Skin epidermis (tissue), 12 donors: ENCODE results near the gene PIK3CG.
"Not testable (repeated sequence)": the region's sequence is repeated elsewhere in the genome, so short reads cannot be mapped to it uniquely, and the experiment has no call there.

Experiments used
- H3K27ac ChIP-seq, 21 experiments: fragments of 200-600 bp; sonication (generic) in 11 of 21; one replicate each; pipeline ENCODE4 v1.5.0; 2020; ENCODE audit warnings: mild to moderate bottlenecking in 3 of 21, inconsistent platforms in 2 of 21, moderate library complexity in 2 of 21
- H3K4me3 ChIP-seq, 7 experiments: fragments of 200-600 bp; sonication (generic) in 2 of 7; one replicate each; pipeline ENCODE4 v1.5.0; 2020; ENCODE audit warnings: inconsistent platforms in 2 of 7, mild to moderate bottlenecking in 2 of 7, moderate library complexity in 1 of 7

Gene PIK3CG

GRCh38 chr7:106918991-106919390 is 53.9 kb downstream of the PIK3CG start:
- Histone ChIP-seq H3K27ac (no peak overlapping the region), H3K4me3 (no peak overlapping the region)

GRCh38 chr7:106924468-106924867 is 59.4 kb downstream of the PIK3CG start:
- H3K27ac ChIP-seq, H3K4me3 ChIP-seq: not testable (repeated sequence)

GRCh38 chr7:106926892-106927291 is 61.8 kb downstream of the PIK3CG start:
- Histone ChIP-seq H3K27ac (no peak overlapping the region), H3K4me3 (no peak overlapping the region)

- no peak overlapping the region for H3K27ac ChIP-seq
- no peak overlapping the region for H3K4me3 ChIP-seq
Observed at GRCh38 chr7:106927536-106927935, 62.5 kb downstream of the PIK3CG start.

- not testable (repeated sequence) for H3K4me3 ChIP-seq, H3K27ac ChIP-seq
Observed at GRCh38 chr7:106929616-106930015, 64.5 kb downstream of the PIK3CG start.

GRCh38 chr7:106936236-106936635 is 71.2 kb downstream of the PIK3CG start:
- Histone ChIP-seq H3K27ac (no peak overlapping the region), H3K4me3 (no peak overlapping the region)

GRCh38 chr7:106938122-106938521 is 73.0 kb downstream of the PIK3CG start:
- H3K4me3 ChIP-seq, result not testable (repeated sequence)

GRCh38 chr7:106938803-106939202 is 73.7 kb downstream of the PIK3CG start:
- Histone ChIP-seq H3K4me3 (no peak overlapping the region), H3K27ac (no peak overlapping the region)

More at GRCh38 chr7:106938122-106938521, 73.0 kb downstream of the PIK3CG start:
- not testable (repeated sequence) for H3K27ac ChIP-seq

GRCh38 chr7:106944035-106944665 is 79.1 kb downstream of the PIK3CG start:
- Histone ChIP-seq H3K27ac (no peak overlapping the region), H3K4me3 (no peak overlapping the region)

- H3K4me3 ChIP-seq, result no peak overlapping the region
- no peak overlapping the region for H3K27ac ChIP-seq
Observed at GRCh38 chr7:106947244-106947728, 82.2 kb downstream of the PIK3CG start.

- H3K27ac ChIP-seq, result peak overlapping the region in 1 of 21 experiments; percentile 42
- H3K4me3 ChIP-seq, result no peak overlapping the region
Observed at GRCh38 chr7:106952001-106952657, 87.0 kb downstream of the PIK3CG start.

- Histone ChIP-seq H3K4me3 (no peak overlapping the region), H3K27ac (peak overlapping the region in 1 of 21 experiments; percentile 42)
Observed at GRCh38 chr7:106952658-106953231, 87.7 kb downstream of the PIK3CG start.

GRCh38 chr7:106954840-106955239 is 89.8 kb downstream of the PIK3CG start:
- no peak overlapping the region for H3K27ac ChIP-seq
- no peak overlapping the region for H3K4me3 ChIP-seq

- H3K27ac ChIP-seq, H3K4me3 ChIP-seq: not testable (repeated sequence)
Observed at GRCh38 chr7:106955857-106956256, 90.8 kb downstream of the PIK3CG start.
